Measurements from ENCODE around the gene VAV2. TPM values are rescaled to one million over a fixed set of nuclear protein-coding genes. Genes with fewer than 3 reads are reported as not detected.

The VAV2 gene
- total RNA-seq, 1 experiment from 2014 or later, result 25.0 TPM

DNA sequence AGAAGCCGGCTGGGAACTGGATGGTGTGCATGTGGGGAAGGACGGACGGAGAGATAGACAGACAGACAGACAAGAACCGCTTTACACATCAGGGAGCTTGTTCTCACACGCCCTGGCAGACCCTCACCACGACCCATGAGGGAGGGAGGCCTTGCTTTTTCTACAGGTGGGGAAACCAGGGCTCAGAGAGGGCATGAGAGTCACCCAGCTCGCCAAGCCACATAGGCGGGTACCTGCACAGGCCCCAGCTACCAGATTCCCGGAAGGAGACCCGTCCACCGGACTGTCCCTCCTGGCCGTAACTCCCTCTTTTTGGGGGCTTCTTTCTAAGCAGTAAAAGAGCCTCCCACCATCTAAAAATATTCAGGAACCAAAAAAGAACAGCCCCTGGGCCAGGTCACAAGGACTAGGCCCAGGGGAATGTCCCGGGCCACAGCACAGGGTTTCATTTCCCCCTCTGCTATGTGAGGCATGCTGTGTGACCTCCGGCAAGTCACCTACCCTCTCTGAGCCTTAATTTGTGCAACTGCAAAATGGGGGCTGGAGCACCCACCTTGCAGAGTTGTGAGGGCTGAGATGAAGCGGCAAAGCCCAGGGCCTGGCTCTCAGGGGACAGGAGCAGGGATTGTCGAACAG, 169.6 kb downstream of the VAV2 start:
- Histone ChIP-seq H3K36me3 (peaks cover 34% of the 10 kb centered on the region), H3K27me3 (replicated peaks) (no peaks in the 10 kb centered on the region), H3K4me1 (replicated peaks) (no peaks in the 10 kb centered on the region), H3K4me3 (no peak overlapping the region), H3K27ac (no peak overlapping the region), H3K9me3 (replicated peaks) (no peaks in the 10 kb centered on the region)
- DNase-seq (ENCODE audit: low read depth in 1 of 2, low spot score in 2 of 2), result no peak

DNA sequence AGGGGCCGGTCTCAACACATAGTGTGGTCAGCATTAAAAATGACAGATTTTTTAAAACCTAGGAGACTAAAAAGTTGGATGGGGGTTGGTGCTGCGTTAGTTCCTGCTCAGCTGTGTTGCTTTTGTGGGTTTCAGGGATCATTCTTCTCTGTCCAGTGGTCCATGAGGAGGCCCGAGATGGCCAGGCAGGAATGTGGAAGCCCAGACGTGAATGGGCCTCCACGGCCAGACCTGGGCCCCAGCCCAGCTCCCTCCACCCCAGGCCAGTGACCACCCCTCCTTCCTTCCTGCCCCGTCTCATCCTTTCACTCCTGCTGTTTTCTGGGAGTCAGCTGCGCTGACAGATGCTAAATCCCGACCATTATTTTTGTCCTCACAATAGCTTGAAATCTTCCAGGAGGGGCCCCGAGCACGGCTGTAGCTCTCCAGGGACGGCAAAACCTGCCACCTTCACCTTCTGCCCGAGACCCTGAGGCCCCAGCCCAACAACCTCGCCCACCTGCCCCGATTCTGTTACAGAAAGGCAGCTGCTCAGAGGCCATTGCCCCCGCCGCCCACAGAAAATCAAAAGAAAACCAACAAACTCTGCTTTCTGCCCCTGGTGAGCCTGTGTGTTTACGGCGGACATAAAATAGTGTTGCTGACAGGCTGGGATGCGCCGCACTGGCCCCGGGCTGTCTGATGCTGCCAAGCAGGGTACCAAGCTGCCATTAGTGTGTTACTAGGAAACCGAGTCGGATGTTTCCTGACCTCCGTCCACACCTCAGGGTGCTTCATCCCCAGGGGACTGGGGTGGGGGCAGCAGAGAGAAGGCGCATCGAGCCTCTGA, 170.3 kb downstream of the VAV2 start:
- no peak overlapping the region for H3K4me3 ChIP-seq
- DNase-seq (ENCODE audit: low read depth in 1 of 2, low spot score in 2 of 2), result no peak
- H3K27me3 ChIP-seq (replicated peaks), result no peaks in the 10 kb centered on the region
- H3K36me3 ChIP-seq, result peaks cover 41% of the 10 kb centered on the region
- no peaks in the 10 kb centered on the region for H3K4me1 ChIP-seq (replicated peaks)
- no peaks in the 10 kb centered on the region for H3K9me3 ChIP-seq (replicated peaks)
- H3K27ac ChIP-seq, result no peak overlapping the region

DNA sequence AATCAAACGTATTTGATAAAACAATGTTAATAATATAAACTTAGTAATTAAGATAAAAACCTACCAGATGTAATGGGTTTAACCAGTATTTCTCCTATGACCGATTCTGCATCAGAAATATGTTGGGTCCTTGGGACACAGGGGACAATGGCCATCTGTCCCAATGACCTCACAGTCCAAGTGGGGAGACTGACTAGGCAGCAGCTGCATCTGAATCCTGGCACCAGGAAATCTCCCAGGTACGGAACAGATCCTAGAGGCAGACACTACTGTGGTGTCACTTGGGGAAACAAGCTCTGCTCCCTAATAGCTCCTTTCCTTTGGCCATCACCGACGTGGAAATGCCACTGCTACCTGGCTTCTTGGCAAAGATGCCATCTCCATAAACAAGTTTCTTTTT, 172.2 kb downstream of the VAV2 start:
- DNase-seq (ENCODE audit: low read depth in 1 of 2, low spot score in 2 of 2), result no peak
- H3K4me1 ChIP-seq (replicated peaks), result no peaks in the 10 kb centered on the region
- peaks cover 51% of the 10 kb centered on the region for H3K36me3 ChIP-seq
- H3K27me3 ChIP-seq (replicated peaks), result no peaks in the 10 kb centered on the region
- H3K27ac ChIP-seq, result no peak overlapping the region
- no peak overlapping the region for H3K4me3 ChIP-seq
- no peaks in the 10 kb centered on the region for H3K9me3 ChIP-seq (replicated peaks)

DNA sequence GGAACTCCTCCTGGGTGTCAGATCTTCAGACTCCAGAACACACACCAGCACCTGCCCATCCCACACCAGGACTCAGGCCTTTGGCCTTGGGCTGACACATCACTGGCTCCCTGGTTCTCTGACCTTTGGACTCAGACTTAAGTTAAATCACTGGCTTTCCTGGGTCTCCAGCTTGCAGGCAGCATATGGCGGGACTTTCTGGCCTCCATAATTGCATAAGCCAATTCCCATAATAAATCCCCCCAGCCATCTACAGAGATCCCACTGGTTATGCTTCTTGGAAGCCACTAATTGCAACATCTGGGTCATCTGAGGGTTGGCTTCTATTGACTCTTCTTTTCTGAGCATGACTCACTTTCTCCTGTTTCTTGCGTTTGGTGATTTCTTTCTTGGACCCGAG, 173.7 kb downstream of the VAV2 start:
- H3K9me3 ChIP-seq (replicated peaks), result no peaks in the 10 kb centered on the region
- no peaks in the 10 kb centered on the region for H3K4me1 ChIP-seq (replicated peaks)
- no peak overlapping the region for H3K27ac ChIP-seq
- peaks cover 64% of the 10 kb centered on the region for H3K36me3 ChIP-seq
- no peak for DNase-seq (ENCODE audit: low read depth in 1 of 2, low spot score in 2 of 2)
- H3K4me3 ChIP-seq, result no peak overlapping the region
- no peaks in the 10 kb centered on the region for H3K27me3 ChIP-seq (replicated peaks)

DNA sequence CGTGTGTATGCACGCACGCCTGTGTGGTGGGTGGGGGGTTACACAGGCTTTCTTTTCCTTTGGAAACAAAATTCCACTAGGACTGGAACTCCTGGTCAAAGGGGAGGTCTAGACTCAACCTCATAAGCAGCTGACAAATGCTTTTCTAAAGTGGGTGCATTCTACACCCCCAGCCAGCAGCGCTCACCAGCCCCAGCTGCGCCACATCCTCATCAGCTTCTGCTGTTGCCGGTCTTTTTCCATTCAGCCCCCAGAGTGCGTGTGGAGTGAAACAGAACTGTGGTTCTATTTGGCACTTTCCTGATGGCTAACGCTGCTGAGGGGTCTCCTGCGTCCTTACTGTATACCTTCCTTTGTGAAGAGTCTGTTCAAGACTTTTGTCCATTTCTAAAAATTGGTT, 176.3 kb downstream of the VAV2 start:
- H3K36me3 ChIP-seq, result peaks cover 73% of the 10 kb centered on the region
- H3K27me3 ChIP-seq (replicated peaks), result no peaks in the 10 kb centered on the region
- H3K4me1 ChIP-seq (replicated peaks), result no peaks in the 10 kb centered on the region
- no peak overlapping the region for H3K4me3 ChIP-seq
- H3K27ac ChIP-seq, result no peak overlapping the region
- no peaks in the 10 kb centered on the region for H3K9me3 ChIP-seq (replicated peaks)
- DNase-seq (ENCODE audit: low read depth in 1 of 2, low spot score in 2 of 2), result no peak

DNA sequence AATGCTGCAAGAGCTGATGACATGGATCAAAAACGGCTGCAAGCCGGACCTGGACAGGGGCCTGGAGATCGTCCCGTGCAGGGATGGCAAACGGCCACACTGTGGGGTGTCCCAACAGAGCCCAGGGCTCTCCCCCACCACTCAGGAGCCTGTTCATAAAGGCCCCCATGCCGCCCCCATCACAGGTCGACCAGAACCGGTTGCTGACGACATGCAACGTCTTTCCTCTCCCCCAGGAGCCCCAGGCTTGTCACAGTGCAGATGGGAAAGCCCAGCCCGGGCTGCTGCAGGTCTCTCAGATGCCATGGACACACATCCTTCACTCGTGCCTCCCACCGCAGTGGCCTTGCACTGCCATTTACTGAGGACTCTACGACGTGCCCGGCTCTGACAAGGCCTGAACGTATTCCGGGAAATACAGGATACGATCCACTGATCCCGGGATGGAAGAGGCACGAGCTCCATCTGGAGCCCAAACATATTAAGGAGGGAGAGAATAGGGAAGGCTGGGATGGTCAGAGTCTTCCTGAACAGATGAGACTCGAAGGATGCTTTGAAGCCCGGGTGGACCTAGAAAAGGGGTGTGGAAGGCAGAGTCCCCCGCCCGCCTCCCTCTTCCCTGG, 177.4 kb downstream of the VAV2 start:
- H3K27ac ChIP-seq, result no peak overlapping the region
- H3K9me3 ChIP-seq (replicated peaks), result no peaks in the 10 kb centered on the region

DNA sequence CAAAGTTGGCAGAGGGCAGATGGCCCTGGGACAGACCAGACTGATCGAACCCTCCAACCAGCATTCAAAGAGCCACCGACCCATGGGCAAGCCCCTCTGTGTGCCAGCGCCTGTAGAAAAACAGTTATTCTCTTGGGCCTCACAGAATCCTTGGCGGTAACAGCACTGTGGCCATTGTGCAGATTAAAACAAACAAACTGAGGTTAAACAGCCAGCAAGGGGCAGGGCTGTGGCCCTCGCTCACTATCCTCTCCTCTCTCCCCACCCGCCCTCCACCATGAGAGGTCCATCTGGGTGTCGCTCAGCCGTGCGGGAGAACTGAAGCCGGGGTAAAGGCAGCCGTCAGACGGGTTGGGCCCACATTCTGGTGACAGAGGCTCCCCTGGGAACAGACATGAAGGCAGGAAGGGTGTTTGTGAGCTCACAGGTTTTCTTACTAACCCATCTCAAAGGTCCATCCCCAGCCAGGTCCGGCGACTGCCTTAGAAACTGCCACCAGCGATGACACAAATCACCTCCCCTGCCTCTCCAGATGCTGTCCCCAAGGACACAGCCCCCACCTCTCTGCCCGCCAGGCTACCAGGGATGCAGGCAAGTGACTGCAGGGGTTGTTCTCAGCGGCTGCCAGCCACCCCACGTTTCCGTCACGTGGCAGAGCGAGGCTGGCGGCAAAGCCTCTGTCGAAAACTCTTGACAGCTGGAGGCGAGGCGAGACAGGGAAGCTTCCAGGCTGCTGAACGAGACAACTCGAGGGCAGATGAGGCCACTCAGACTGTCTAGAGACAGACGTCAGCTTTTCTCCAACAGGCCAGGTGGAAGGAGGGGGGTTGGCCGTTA, 178.2 kb downstream of the VAV2 start:
- H3K36me3 ChIP-seq, result peaks cover 86% of the 10 kb centered on the region
- H3K27me3 ChIP-seq (replicated peaks), result no peaks in the 10 kb centered on the region
- no peaks in the 10 kb centered on the region for H3K9me3 ChIP-seq (replicated peaks)
- DNase-seq (ENCODE audit: low read depth in 1 of 2, low spot score in 2 of 2), result no peak
- H3K4me1 ChIP-seq (replicated peaks), result no peaks in the 10 kb centered on the region
- H3K4me3 ChIP-seq, result no peak overlapping the region
- no peak overlapping the region for H3K27ac ChIP-seq

More for the DNA sequence above, 177.4 kb downstream of the VAV2 start:
- peaks cover 79% of the 10 kb centered on the region for H3K36me3 ChIP-seq
- no peak overlapping the region for H3K4me3 ChIP-seq
- DNase-seq (ENCODE audit: low read depth in 1 of 2, low spot score in 2 of 2), result no peak
- H3K4me1 ChIP-seq (replicated peaks), result no peaks in the 10 kb centered on the region
- no peaks in the 10 kb centered on the region for H3K27me3 ChIP-seq (replicated peaks)

DNA sequence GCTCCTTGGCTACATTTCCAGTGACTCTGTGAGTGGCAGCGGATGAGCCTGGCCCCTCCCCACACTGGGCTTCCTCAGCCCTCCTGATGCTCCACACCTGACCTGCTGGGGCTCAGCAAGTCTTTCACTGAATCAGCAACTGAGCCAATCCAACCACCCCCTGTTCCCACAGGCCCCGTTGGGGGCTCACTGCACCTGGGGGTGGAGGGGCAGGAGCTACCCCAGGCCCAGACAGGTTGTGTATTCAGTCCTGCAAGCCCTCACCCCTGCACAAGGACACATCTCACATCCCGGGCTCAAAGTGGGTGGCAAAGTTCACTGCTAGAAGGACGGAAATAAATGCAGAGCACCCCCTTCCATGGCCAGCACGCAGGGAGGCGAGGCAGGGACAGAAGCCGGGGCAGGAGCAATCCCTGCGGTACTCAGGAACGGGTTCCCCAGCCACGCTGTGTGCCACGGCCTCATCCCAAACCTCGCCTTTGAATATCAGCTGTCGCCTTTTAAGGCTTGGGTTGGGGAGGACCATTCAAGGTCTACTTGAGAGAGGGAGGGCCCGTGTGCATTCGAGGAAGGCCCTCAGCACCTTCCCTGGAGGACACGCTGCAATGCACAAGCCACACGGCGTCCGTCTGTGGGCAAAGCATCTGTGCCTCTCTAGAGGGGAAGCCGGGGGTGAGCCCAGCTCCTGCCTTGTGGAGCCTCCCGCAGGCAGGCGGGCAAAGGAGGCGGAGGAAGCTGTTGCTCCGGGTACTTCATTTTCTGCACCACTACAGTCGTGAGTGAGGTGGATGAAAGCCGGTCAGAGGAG, 179.0 kb downstream of the VAV2 start:
- H3K4me3 ChIP-seq, result no peak overlapping the region
- no peaks in the 10 kb centered on the region for H3K27me3 ChIP-seq (replicated peaks)
- no peak overlapping the region for H3K27ac ChIP-seq
- H3K36me3 ChIP-seq, result peaks cover 85% of the 10 kb centered on the region
- no peaks in the 10 kb centered on the region for H3K4me1 ChIP-seq (replicated peaks)
- DNase-seq (ENCODE audit: low read depth in 1 of 2, low spot score in 2 of 2), result no peak
- no peaks in the 10 kb centered on the region for H3K9me3 ChIP-seq (replicated peaks)

DNA sequence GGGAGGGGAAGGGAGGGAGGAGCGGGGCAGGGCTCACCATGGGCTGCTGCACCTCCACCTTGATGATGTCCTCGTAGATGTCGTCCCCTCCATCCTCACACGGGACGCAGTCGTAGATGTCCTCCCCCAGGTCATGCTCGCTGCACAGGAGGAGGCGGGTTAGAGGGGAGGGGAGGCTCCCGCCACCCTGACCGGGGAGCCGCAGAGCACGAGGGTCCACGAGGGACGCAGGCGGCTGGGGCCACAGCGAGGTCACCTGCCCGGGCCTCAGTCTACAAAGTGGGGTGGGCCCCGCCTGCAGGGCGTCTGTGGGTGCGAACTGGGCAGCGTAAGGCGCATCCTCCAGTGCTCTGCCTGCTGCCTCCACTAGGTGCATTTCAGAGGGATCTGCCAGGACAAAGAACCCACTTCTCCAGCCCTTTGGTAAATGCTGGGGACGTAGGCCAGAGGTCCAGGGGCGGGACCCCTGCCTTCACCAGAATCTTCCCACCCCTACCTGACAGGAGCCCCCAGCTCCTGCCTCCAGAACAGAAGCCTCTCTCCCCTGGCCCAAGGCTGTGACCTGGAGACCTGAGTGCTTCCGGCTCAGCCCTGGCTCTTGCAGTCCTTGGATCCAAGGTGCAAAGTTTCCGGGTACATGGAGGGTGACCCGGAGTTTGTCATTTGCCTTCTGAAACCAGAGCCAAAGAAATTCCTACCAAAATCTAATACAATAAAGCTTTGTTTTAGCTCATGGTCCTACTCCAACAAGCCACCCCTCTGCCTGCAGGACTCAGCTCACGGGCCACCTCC, 179.9 kb downstream of the VAV2 start:
- Histone ChIP-seq H3K36me3 (peaks cover 87% of the 10 kb centered on the region), H3K9me3 (replicated peaks) (no peaks in the 10 kb centered on the region), H3K4me3 (no peak overlapping the region), H3K4me1 (replicated peaks) (no peaks in the 10 kb centered on the region), H3K27me3 (replicated peaks) (no peaks in the 10 kb centered on the region), H3K27ac (no peak overlapping the region)
- DNase-seq (ENCODE audit: low read depth in 1 of 2, low spot score in 2 of 2), result no peak

DNA sequence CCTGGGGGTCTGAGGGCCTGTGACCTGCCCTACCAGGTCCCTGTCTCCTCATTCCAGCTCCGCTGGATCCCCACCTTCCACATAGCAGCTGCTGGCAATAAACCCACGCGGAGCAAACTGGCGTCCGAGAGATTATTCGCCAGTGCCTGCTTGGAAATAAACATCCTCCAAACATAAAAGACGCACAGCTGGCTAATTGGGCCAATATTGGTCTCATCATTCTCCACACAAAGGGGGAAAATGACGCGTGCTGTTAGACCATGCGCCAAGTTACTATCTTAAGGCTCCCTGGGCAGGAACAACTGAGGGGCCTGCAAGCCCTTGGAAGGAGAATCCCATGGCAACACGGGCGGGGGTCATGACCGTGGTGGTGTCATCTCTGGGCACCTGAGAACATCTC, 180.7 kb downstream of the VAV2 start:
- Histone ChIP-seq H3K36me3 (peaks cover 88% of the 10 kb centered on the region), H3K4me3 (no peak overlapping the region), H3K27me3 (replicated peaks) (no peaks in the 10 kb centered on the region), H3K4me1 (replicated peaks) (no peaks in the 10 kb centered on the region), H3K9me3 (replicated peaks) (no peaks in the 10 kb centered on the region), H3K27ac (no peak overlapping the region)
- DNase-seq (ENCODE audit: low read depth in 1 of 2, low spot score in 2 of 2), result no peak

DNA sequence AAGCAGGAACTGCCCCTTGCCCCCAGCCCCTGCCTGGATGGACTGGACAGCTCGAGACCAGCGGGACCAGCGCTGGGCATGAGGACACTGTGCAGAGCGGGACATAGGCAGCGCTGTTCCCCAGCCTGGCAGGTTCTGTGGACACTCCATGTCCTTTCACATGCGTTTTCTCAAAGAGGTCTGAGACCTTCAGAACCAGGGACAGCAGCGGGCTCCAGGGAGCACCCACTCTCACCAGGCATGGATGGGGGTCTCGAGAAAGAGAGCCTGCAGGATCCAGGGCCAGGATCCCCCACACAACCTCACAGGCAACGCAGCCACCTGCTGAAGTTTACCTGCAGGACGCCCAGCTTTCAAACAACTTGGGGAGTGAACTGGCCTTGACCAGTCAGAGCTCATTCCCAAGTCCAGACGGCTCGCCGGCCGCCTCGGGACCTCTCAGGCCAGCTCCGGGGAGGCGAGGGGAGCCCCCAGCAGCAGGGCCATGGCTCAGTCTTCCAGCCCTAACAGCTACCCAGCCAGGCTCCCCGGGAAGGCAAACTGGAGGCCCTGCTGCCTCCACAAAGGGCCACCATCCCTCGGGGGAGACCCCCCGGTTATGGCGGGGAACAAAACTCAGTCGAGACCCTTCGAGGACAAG, 181.4 kb downstream of the VAV2 start:
- Histone ChIP-seq H3K9me3 (replicated peaks) (no peaks in the 10 kb centered on the region), H3K27ac (no peak overlapping the region), H3K4me3 (no peak overlapping the region), H3K36me3 (peaks cover 86% of the 10 kb centered on the region), H3K27me3 (replicated peaks) (no peaks in the 10 kb centered on the region), H3K4me1 (replicated peaks) (no peaks in the 10 kb centered on the region)
- no peak for DNase-seq (ENCODE audit: low read depth in 1 of 2, low spot score in 2 of 2)

DNA sequence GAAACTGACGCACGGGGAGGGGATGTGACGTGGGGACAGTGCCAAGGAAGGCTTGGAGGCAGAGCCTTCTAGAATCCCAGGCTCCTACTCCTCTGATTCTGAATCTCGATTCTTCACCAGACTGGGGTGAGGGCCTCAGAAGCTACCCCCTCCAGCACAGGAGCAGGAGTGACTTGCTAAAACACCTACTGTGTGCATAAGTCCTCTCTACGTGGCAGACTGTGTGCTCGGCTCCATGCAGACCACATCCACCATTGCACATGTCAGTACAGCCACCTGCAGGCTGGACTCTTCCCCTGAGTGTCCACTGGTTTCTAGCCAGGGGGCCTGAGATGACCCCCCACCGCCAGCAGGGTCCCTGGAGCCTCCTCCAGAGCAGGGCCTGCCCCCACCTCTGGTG, 182.8 kb downstream of the VAV2 start:
- Histone ChIP-seq H3K27me3 (replicated peaks) (no peaks in the 10 kb centered on the region), H3K4me1 (replicated peaks) (no peaks in the 10 kb centered on the region), H3K4me3 (no peak overlapping the region), H3K27ac (no peak overlapping the region), H3K9me3 (replicated peaks) (no peaks in the 10 kb centered on the region), H3K36me3 (peaks cover 85% of the 10 kb centered on the region)
- no peak for DNase-seq (ENCODE audit: low read depth in 1 of 2, low spot score in 2 of 2)
